Measurements from ENCODE around the gene PIK3C2G.
"Not testable (repeated sequence)": the region's sequence is repeated elsewhere in the genome, so short reads cannot be mapped to it uniquely, and the experiment has no call there.

PIK3C2G gene

GRCh38 chr12:18492372-18493025 lies 231.2 kb downstream of the PIK3C2G start:
- ChIA-PET CTCF (no interaction called here), POLR2A (no interaction called here)
- H3K36me3 ChIP-seq (ENCODE audit: control insufficient read depth in 4 of 4, insufficient read depth in 4 of 4, low read length in 3 of 4): no peaks in the 10 kb centered on the region
- H3K27me3 ChIP-seq (replicated peaks in 2 of 5; ENCODE audit: control insufficient read depth in 4 of 5, insufficient read depth in 5 of 5, low read length in 4 of 5): no peaks in the 10 kb centered on the region
- H3K27ac ChIP-seq (ENCODE audit: insufficient read depth in 1 of 2, low read depth in 1 of 2, low read length in 2 of 2, poor library complexity in 1 of 2, severe bottlenecking in 2 of 2): no peak overlapping the region
- DNase-seq: no peak
- no peaks in the 10 kb centered on the region for H3K4me1 ChIP-seq (ENCODE audit: control extremely low read depth in 1 of 4, control insufficient read depth in 4 of 4, insufficient read depth in 4 of 4, low read length in 3 of 4)
- no peaks in the 10 kb centered on the region for H3K9me3 ChIP-seq (ENCODE audit: control extremely low read depth in 1 of 5, control insufficient read depth in 4 of 5, insufficient read depth in 2 of 5, low read depth in 1 of 5, low read length in 4 of 5)
- WGBS (ENCODE audit: insufficient coverage): 83% methylated on average over 1 of the region's 2 CpGs
- no peak overlapping the region for H3K4me3 ChIP-seq (ENCODE audit: control insufficient read depth in 1 of 7, extremely low read depth in 1 of 7, insufficient read depth in 4 of 7, low read depth in 2 of 7, low read length in 6 of 7)

DNA sequence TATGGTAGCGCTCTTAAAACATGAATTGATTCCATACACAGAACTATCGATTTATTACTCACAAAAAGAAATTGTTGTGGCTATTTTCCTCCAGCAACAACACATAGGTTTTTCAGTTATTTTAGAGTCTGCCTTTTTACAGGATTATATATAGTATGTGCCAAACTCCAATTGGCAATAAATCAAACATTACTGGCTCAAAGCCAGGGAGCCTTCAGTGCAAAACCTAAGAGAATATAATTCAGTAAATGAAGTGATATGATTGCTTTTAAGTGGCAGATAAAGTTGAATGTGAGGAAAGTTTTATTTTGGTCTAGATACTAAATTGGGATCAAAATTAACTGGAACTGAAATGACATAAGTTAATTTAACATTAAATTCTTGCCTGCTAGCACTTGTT lies 234.8 kb downstream of the PIK3C2G start:
- WGBS (ENCODE audit: insufficient coverage): 60% methylated on average over 1 of the region's 2 CpGs
- no peaks in the 10 kb centered on the region for H3K27me3 ChIP-seq (replicated peaks in 2 of 5; ENCODE audit: control insufficient read depth in 4 of 5, insufficient read depth in 5 of 5, low read length in 4 of 5)
- H3K27ac ChIP-seq (ENCODE audit: insufficient read depth in 1 of 2, low read depth in 1 of 2, low read length in 2 of 2, poor library complexity in 1 of 2, severe bottlenecking in 2 of 2): no peak overlapping the region
- ChIA-PET POLR2A (no interaction called here), CTCF (no interaction called here)
- no peaks in the 10 kb centered on the region for H3K9me3 ChIP-seq (ENCODE audit: control extremely low read depth in 1 of 5, control insufficient read depth in 4 of 5, insufficient read depth in 2 of 5, low read depth in 1 of 5, low read length in 4 of 5)
- peak in 2 of 3 donors; percentile 1 to 4 for DNase-seq
- H3K4me1 ChIP-seq (ENCODE audit: control extremely low read depth in 1 of 4, control insufficient read depth in 4 of 4, insufficient read depth in 4 of 4, low read length in 3 of 4): no peaks in the 10 kb centered on the region
- H3K4me3 ChIP-seq (ENCODE audit: control insufficient read depth in 1 of 7, extremely low read depth in 1 of 7, insufficient read depth in 4 of 7, low read depth in 2 of 7, low read length in 6 of 7): no peak overlapping the region
- H3K36me3 ChIP-seq (ENCODE audit: control insufficient read depth in 4 of 4, insufficient read depth in 4 of 4, low read length in 3 of 4): no peaks in the 10 kb centered on the region

GRCh38 chr12:18500160-18500574 lies 238.8 kb downstream of the PIK3C2G start:
- CTCF ChIA-PET, POLR2A ChIA-PET: not testable (repeated sequence)

GRCh38 chr12:18500736-18501135 lies 239.4 kb downstream of the PIK3C2G start:
- H3K9me3 ChIP-seq (ENCODE audit: control extremely low read depth in 1 of 5, control insufficient read depth in 4 of 5, insufficient read depth in 2 of 5, low read depth in 1 of 5, low read length in 4 of 5); CTCF ChIA-PET; H3K27me3 ChIP-seq (replicated peaks in 2 of 5; ENCODE audit: control insufficient read depth in 4 of 5, insufficient read depth in 5 of 5, low read length in 4 of 5); POLR2A ChIA-PET; H3K27ac ChIP-seq (ENCODE audit: insufficient read depth in 1 of 2, low read depth in 1 of 2, low read length in 2 of 2, poor library complexity in 1 of 2, severe bottlenecking in 2 of 2); H3K4me1 ChIP-seq (ENCODE audit: control extremely low read depth in 1 of 4, control insufficient read depth in 4 of 4, insufficient read depth in 4 of 4, low read length in 3 of 4); H3K4me3 ChIP-seq (ENCODE audit: control insufficient read depth in 1 of 7, extremely low read depth in 1 of 7, insufficient read depth in 4 of 7, low read depth in 2 of 7, low read length in 6 of 7); H3K36me3 ChIP-seq (ENCODE audit: control insufficient read depth in 4 of 4, insufficient read depth in 4 of 4, low read length in 3 of 4); DNase-seq: not testable (repeated sequence)
- WGBS (ENCODE audit: insufficient coverage): over 99% methylated on average over 14 of the region's 21 CpGs

More at GRCh38 chr12:18500160-18500574, 238.8 kb downstream of the PIK3C2G start:
- not testable (repeated sequence) for DNase-seq; H3K27me3 ChIP-seq (replicated peaks in 2 of 5; ENCODE audit: control insufficient read depth in 4 of 5, insufficient read depth in 5 of 5, low read length in 4 of 5); H3K9me3 ChIP-seq (ENCODE audit: control extremely low read depth in 1 of 5, control insufficient read depth in 4 of 5, insufficient read depth in 2 of 5, low read depth in 1 of 5, low read length in 4 of 5); H3K27ac ChIP-seq (ENCODE audit: insufficient read depth in 1 of 2, low read depth in 1 of 2, low read length in 2 of 2, poor library complexity in 1 of 2, severe bottlenecking in 2 of 2); H3K36me3 ChIP-seq (ENCODE audit: control insufficient read depth in 4 of 4, insufficient read depth in 4 of 4, low read length in 3 of 4); H3K4me3 ChIP-seq (ENCODE audit: control insufficient read depth in 1 of 7, extremely low read depth in 1 of 7, insufficient read depth in 4 of 7, low read depth in 2 of 7, low read length in 6 of 7); H3K4me1 ChIP-seq (ENCODE audit: control extremely low read depth in 1 of 4, control insufficient read depth in 4 of 4, insufficient read depth in 4 of 4, low read length in 3 of 4)
- 98% methylated on average over 26 of the region's 35 CpGs for WGBS (ENCODE audit: insufficient coverage)

GRCh38 chr12:18502422-18502968 lies 241.2 kb downstream of the PIK3C2G start:
- Histone ChIP-seq H3K4me3 (ENCODE audit: control insufficient read depth in 1 of 7, extremely low read depth in 1 of 7, insufficient read depth in 4 of 7, low read depth in 2 of 7, low read length in 6 of 7) (no peak overlapping the region), H3K36me3 (ENCODE audit: control insufficient read depth in 4 of 4, insufficient read depth in 4 of 4, low read length in 3 of 4) (no peaks in the 10 kb centered on the region), H3K4me1 (ENCODE audit: control extremely low read depth in 1 of 4, control insufficient read depth in 4 of 4, insufficient read depth in 4 of 4, low read length in 3 of 4) (no peaks in the 10 kb centered on the region), H3K9me3 (ENCODE audit: control extremely low read depth in 1 of 5, control insufficient read depth in 4 of 5, insufficient read depth in 2 of 5, low read depth in 1 of 5, low read length in 4 of 5) (no peaks in the 10 kb centered on the region), H3K27ac (ENCODE audit: insufficient read depth in 1 of 2, low read depth in 1 of 2, low read length in 2 of 2, poor library complexity in 1 of 2, severe bottlenecking in 2 of 2) (no peak overlapping the region), H3K27me3 (replicated peaks in 2 of 5; ENCODE audit: control insufficient read depth in 4 of 5, insufficient read depth in 5 of 5, low read length in 4 of 5) (no peaks in the 10 kb centered on the region)
- POLR2A ChIA-PET: no interaction called here
- no peak for DNase-seq
- CTCF ChIA-PET: no interaction called here
- no CpG with 5 or more reads among the region's 7 CpGs for WGBS (ENCODE audit: insufficient coverage)

DNA sequence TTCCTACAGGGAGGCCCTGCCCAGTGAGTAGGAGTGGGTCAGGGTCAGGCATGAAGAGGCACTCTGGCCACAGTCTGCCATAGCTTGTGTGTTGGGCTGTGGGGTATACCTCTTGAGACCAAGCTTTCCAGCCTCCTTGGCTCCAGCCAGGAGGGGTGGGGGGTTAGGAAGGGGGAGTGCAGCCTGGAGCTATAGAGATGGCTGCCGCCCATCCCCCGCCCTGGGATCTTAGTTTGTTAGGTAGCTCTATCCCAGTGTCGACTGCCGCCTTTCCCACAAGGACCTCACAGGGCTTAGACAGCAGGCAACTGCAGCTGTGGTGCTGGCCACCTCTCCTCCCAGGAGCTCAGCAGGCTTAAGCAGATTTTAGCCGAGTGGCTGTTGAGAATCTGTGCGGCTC lies 260.1 kb downstream of the PIK3C2G start:
- ChIA-PET CTCF (no interaction called here), POLR2A (no interaction called here)
- no peak for DNase-seq
- no peak overlapping the region for H3K27ac ChIP-seq (ENCODE audit: insufficient read depth in 1 of 2, low read depth in 1 of 2, low read length in 2 of 2, poor library complexity in 1 of 2, severe bottlenecking in 2 of 2)
- H3K4me1 ChIP-seq (ENCODE audit: control extremely low read depth in 1 of 4, control insufficient read depth in 4 of 4, insufficient read depth in 4 of 4, low read length in 3 of 4): no peaks in the 10 kb centered on the region
- H3K9me3 ChIP-seq (ENCODE audit: control extremely low read depth in 1 of 5, control insufficient read depth in 4 of 5, insufficient read depth in 2 of 5, low read depth in 1 of 5, low read length in 4 of 5): peaks cover 0 to 33% (median 7%) of the 10 kb centered on the region in 5 experiments
- H3K4me3 ChIP-seq (ENCODE audit: control insufficient read depth in 1 of 7, extremely low read depth in 1 of 7, insufficient read depth in 4 of 7, low read depth in 2 of 7, low read length in 6 of 7): no peak overlapping the region
- H3K27me3 ChIP-seq (replicated peaks in 2 of 5; ENCODE audit: control insufficient read depth in 4 of 5, insufficient read depth in 5 of 5, low read length in 4 of 5): no peaks in the 10 kb centered on the region
- no peaks in the 10 kb centered on the region for H3K36me3 ChIP-seq (ENCODE audit: control insufficient read depth in 4 of 4, insufficient read depth in 4 of 4, low read length in 3 of 4)
- 100% methylated on average over 6 of the region's 6 CpGs for WGBS (ENCODE audit: insufficient coverage)

- H3K4me1 ChIP-seq (ENCODE audit: control extremely low read depth in 1 of 4, control insufficient read depth in 4 of 4, insufficient read depth in 4 of 4, low read length in 3 of 4): no peaks in the 10 kb centered on the region
- peaks cover 0 to 33% (median 7%) of the 10 kb centered on the region in 5 experiments for H3K9me3 ChIP-seq (ENCODE audit: control extremely low read depth in 1 of 5, control insufficient read depth in 4 of 5, insufficient read depth in 2 of 5, low read depth in 1 of 5, low read length in 4 of 5)
- H3K27me3 ChIP-seq (replicated peaks in 2 of 5; ENCODE audit: control insufficient read depth in 4 of 5, insufficient read depth in 5 of 5, low read length in 4 of 5): no peaks in the 10 kb centered on the region
- no peak overlapping the region for H3K4me3 ChIP-seq (ENCODE audit: control insufficient read depth in 1 of 7, extremely low read depth in 1 of 7, insufficient read depth in 4 of 7, low read depth in 2 of 7, low read length in 6 of 7)
- DNase-seq: peak in 2 of 3 donors; percentile 1 to 3
- ChIA-PET CTCF (no interaction called here), POLR2A (no interaction called here)
- H3K27ac ChIP-seq (ENCODE audit: insufficient read depth in 1 of 2, low read depth in 1 of 2, low read length in 2 of 2, poor library complexity in 1 of 2, severe bottlenecking in 2 of 2): no peak overlapping the region
- H3K36me3 ChIP-seq (ENCODE audit: control insufficient read depth in 4 of 4, insufficient read depth in 4 of 4, low read length in 3 of 4): no peaks in the 10 kb centered on the region
- no CpG with 5 or more reads among the region's 1 CpG for WGBS (ENCODE audit: insufficient coverage)
Measured at GRCh38 chr12:18522806-18523205, 261.5 kb downstream of the PIK3C2G start.

All from common myeloid progenitor, CD34-positive (primary cell).